Endothelial cell of umbilical vein (primary cell): ENCODE data around the gene PRCC. TPM values are rescaled to one million over a fixed set of nuclear protein-coding genes. Genes with fewer than 3 reads are reported as not detected.

Source experiments
- BruUV-seq: library from RNA; stranded (reverse); fragments of 400-500 nt; replicated peaks from 2 replicates; lab custom pipeline; 2021; lab: Mats Ljungman, UMichigan
- CTCF ChIA-PET: fragments of 300-600, 350-600 bp; sonication (Branson Sonifier 250); formaldehyde crosslinking; loops from one replicate; lab custom pipeline; 2021; ENCODE audit warnings: antibody characterized with exemption, inconsistent platforms; lab: Charles Lee
- POLR2A ChIA-PET: fragments of 300-600, 350-600 bp; sonication (Branson Sonifier 250); formaldehyde crosslinking; loops from one replicate; lab custom pipeline; 2021; ENCODE audit warnings: antibody characterized with exemption, inconsistent platforms; lab: Charles Lee
- DNase-seq: peaks from one replicate; pipeline ENCODE4 v3.0.0-alpha.2; 2011; ENCODE audit warnings: low read depth, low spot score
- FAIRE-seq: peaks from 2 replicates; lab custom pipeline; 2011; peaks lifted over from hg19 to GRCh38; lab: Jason Lieb, UNC
- H2AFZ ChIP-seq: 2 replicates; pipeline ENCODE4 v1.6.0; 2012; ENCODE audit warnings: low read depth, low read length, control low read depth, inconsistent platforms
- H3K27ac ChIP-seq: 2 replicates; pipeline ENCODE4 v1.5.1; 2011; ENCODE audit warnings: low read depth, mild to moderate bottlenecking, control low read depth, low read length, moderate library complexity; ENCODE audit not compliant: insufficient read depth
- H3K27me3 ChIP-seq, 2 experiments: 2 replicates each; pipeline versions ENCODE4 v1.6.0 to v1.6.1; 2011; ENCODE audit warnings: low read length in 2 of 2, mixed read lengths in 1 of 2; ENCODE audit not compliant: control insufficient read depth in 2 of 2, insufficient read depth in 2 of 2
- H3K36me3 ChIP-seq, 2 experiments: 2 replicates in 1 of 2; 3 replicates in 1 of 2; pipeline ENCODE4 v1.5.1; 2011; ENCODE audit warnings: low read length in 2 of 2, mild to moderate bottlenecking in 1 of 2, moderate library complexity in 1 of 2; ENCODE audit not compliant: control insufficient read depth in 2 of 2, insufficient read depth in 2 of 2; ENCODE audit errors: extremely low read depth in 1 of 2
- H3K4me1 ChIP-seq: 3 replicates; pipeline ENCODE4 v1.5.1; 2011; ENCODE audit warnings: mild to moderate bottlenecking, low read length; ENCODE audit not compliant: control insufficient read depth, insufficient read depth; ENCODE audit errors: extremely low read depth
- H3K4me2 ChIP-seq: 2 replicates; pipeline ENCODE4 v1.6.1; 2011; ENCODE audit warnings: low read length, control low read depth, mixed read lengths; ENCODE audit not compliant: insufficient read depth
- H3K4me3 ChIP-seq, 3 experiments: fragments of 200-600 bp in 1 of 3; sonication (generic), shearing (Covaris generic) in 1 of 3; replicated peaks in 1 of 3; 2 replicates each; pipeline ENCODE4 v1.5.1; 2011 to 2016; ENCODE audit warnings: control low read depth in 3 of 3, low read length in 3 of 3, mild to moderate bottlenecking in 2 of 3, inconsistent platforms in 1 of 3, low read depth in 1 of 3, moderate library complexity in 1 of 3; ENCODE audit not compliant: insufficient read depth in 1 of 3
- H3K79me2 ChIP-seq: 2 replicates; pipeline ENCODE4 v1.6.0; 2012; ENCODE audit warnings: low read length, inconsistent platforms; ENCODE audit not compliant: control insufficient read depth, insufficient read depth
- H3K9ac ChIP-seq: replicated peaks from 2 replicates; pipeline ENCODE3; 2011; ENCODE audit warnings: low read length, control low read depth; ENCODE audit not compliant: insufficient read depth; ENCODE audit errors: extremely low read depth
- H3K9me1 ChIP-seq: replicated peaks from 3 replicates; pipeline ENCODE4 v1.6.0; 2011; ENCODE audit warnings: mild to moderate bottlenecking, low read length; ENCODE audit not compliant: control insufficient read depth, insufficient read depth; ENCODE audit errors: extremely low read depth
- H3K9me3 ChIP-seq: replicated peaks from 2 replicates; pipeline ENCODE4 v1.5.1; 2012; ENCODE audit warnings: low read length, inconsistent platforms; ENCODE audit not compliant: control insufficient read depth, insufficient read depth
- H4K20me1 ChIP-seq: replicated peaks from 2 replicates; pipeline ENCODE3; 2011; ENCODE audit warnings: mild to moderate bottlenecking, low read length; ENCODE audit not compliant: control insufficient read depth, insufficient read depth; ENCODE audit errors: extremely low read depth
- JUN ChIP-seq: IDR thresholded peaks from 2 replicates; pipeline ENCODE4 v1.6.1; 2011; ENCODE audit warnings: borderline replicate concordance, low read depth; ENCODE audit not compliant: insufficient read length, insufficient read depth
- POLR2A ChIP-seq: IDR thresholded peaks from 2 replicates; pipeline ENCODE4 v1.6.1; 2012; ENCODE audit warnings: low read depth, mild to moderate bottlenecking, control low read depth, low read length
- POLR2AphosphoS5 ChIP-seq: IDR thresholded peaks from 2 replicates; pipeline ENCODE4 v1.6.1; 2012; ENCODE audit warnings: low read depth, mild to moderate bottlenecking, control low read depth, low read length, moderate library complexity; ENCODE audit not compliant: insufficient read depth
- dilution Hi-C: fragments of 300-500 bp; cut with MboI; formaldehyde crosslinking; loops from one replicate; pipeline ENCODE4 v1.15.0; 2019; ENCODE audit warnings: low sequenced_read_pairs; ENCODE audit not compliant: extremely low pct_ligation_motif_present
- intact Hi-C: fragments of 100-400 bp; cut with micrococcal nuclease; formaldehyde crosslinking; loops from one replicate; pipeline ENCODE4 v1.10.0; 2022
- polyA plus RNA-seq, 4 experiments: library from polyadenylated mRNA; depleted of rRNA in 3 of 4; stranded (reverse) in 3 of 4; unstranded in 1 of 4; fragments of >200 nt; gene quantifications; 2 replicates each; pipeline versions ENCODE4 v1.2.1 to v1.2.3, GENCODE V29; 2011 to 2012; ENCODE audit warnings: missing spikeins in 1 of 4
- total RNA-seq: library from RNA; stranded (reverse); gene quantifications from 2 replicates; pipeline ENCODE4 v1.2.3, GENCODE V29; 2021
- TF ChIP-seq, protein P1 (sequence below), 2 donors: IDR thresholded peaks; 1 replicate in 1 of 2; 2 replicates in 1 of 2; pipeline ENCODE4 v1.5.1; 2011; ENCODE audit warnings: low read length in 2 of 2, mild to moderate bottlenecking in 2 of 2, moderate library complexity in 2 of 2, control low read depth in 1 of 2, inconsistent platforms in 1 of 2, low read depth in 1 of 2; ENCODE audit not compliant: insufficient read depth in 1 of 2; ENCODE audit errors: extremely low read depth in 1 of 2

Gene PRCC
- total and polyA plus RNA-seq, 2 donors (not counting 3 experiments of a cell fraction or from before 2014, with no cell fraction given): 71.5 to 77.4 TPM

DNA sequence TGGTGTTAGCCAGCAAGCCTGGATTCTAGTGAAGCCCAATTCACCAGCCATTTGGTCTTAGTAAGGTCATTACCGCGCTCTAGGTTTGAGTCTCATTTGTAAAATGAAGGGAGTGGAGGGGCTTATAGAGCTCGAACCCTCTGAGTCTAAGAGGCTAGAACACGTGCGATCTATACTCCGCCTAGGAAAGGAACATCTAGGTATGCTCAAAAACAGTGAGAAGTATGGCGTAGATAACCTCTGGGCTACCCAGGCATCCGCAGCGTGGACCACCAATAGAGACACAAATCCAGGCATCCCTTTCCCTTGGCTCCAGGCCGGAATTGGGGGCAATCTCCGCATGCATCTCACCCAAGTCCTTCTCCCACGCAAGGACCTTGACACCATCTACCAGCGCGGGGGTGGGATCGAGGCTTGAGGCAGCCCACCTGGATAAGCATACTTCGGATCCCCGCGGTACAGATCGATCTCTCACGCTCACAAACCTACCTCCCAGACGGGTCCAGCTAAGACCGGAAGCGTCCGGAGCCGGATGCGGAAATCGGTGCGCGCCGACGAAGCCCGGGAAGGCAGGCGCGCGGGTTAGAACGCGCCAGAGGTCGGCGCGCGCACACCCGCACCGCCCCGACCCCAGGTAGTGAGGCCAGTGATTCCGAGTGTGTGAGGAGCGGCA, 39.3 kb upstream of the PRCC start, which contains the start of gene METTL25B:
TSS of gene METTL25B (plus strand) at position 544 of the 673 bp plus-strand sequence. CDS start 636 bp downstream, outside the sequence.
- dilution Hi-C loops (no loop called here), intact Hi-C loops (loop anchor here (1.0 kb wide), 4 partner anchors 13 to 39 kb away; partner anchors contain the start of genes HDGF, MRPL24 and PRCC)
- TF ChIP-seq POLR2AphosphoS5 (peak; percentile 37), POLR2A (peak; percentile 78), JUN (no peak)
- TF ChIP-seq, protein P1, sequence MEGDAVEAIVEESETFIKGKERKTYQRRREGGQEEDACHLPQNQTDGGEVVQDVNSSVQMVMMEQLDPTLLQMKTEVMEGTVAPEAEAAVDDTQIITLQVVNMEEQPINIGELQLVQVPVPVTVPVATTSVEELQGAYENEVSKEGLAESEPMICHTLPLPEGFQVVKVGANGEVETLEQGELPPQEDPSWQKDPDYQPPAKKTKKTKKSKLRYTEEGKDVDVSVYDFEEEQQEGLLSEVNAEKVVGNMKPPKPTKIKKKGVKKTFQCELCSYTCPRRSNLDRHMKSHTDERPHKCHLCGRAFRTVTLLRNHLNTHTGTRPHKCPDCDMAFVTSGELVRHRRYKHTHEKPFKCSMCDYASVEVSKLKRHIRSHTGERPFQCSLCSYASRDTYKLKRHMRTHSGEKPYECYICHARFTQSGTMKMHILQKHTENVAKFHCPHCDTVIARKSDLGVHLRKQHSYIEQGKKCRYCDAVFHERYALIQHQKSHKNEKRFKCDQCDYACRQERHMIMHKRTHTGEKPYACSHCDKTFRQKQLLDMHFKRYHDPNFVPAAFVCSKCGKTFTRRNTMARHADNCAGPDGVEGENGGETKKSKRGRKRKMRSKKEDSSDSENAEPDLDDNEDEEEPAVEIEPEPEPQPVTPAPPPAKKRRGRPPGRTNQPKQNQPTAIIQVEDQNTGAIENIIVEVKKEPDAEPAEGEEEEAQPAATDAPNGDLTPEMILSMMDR (IDR thresholded peaks at IDR 0.05; ENCODE audit: extremely low read depth in 1 of 2, insufficient read depth in 1 of 2, low read depth in 1 of 2, low read length in 2 of 2): no peak
- H2AFZ ChIP-seq: peak within 1 kb of the TSS; percentile 63
- FAIRE-seq (peak; percentile 66), DNase-seq (peak; percentile 53)
- CTCF ChIA-PET: interaction anchor here (0.5 to 5.3 kb wide), 19 partner anchors 13 to 1439 kb away, joined by 3 to 546 read pairs (median 18); partner anchors contain the start of genes HDGF, INSRR, MRPL24 and NES
- POLR2A ChIA-PET: interaction anchor here (0.6 to 1.5 kb wide), 9 partner anchors 13 to 220 kb away, joined by 3 to 15 read pairs (median 3); partner anchors contain the start of genes MRPL24 and PRCC
- peak within 1 kb of the TSS; percentile 80 for H3K9ac ChIP-seq
- no peaks in the 10 kb centered on the region for H3K27me3 ChIP-seq
- peaks cover 7% of the 10 kb centered on the region for H4K20me1 ChIP-seq
- TSS peak; percentile 69 for BruUV-seq
- peak within 1 kb of the TSS; percentile 83 for H3K27ac ChIP-seq
- peaks cover 51% of the 10 kb centered on the region for H3K79me2 ChIP-seq
- H3K4me1 ChIP-seq: peaks cover 32% of the 10 kb centered on the region
- H3K9me3 ChIP-seq: no peaks in the 10 kb centered on the region
- peak within 1 kb of the TSS; percentile 89 for H3K4me2 ChIP-seq
- peak within 1 kb of the TSS; percentile 56 to 94 (median 79) for H3K4me3 ChIP-seq
- H3K9me1 ChIP-seq: no peaks in the 10 kb centered on the region
- H3K36me3 ChIP-seq: peaks cover 10 to 15% of the 10 kb centered on the region in 2 experiments
